Neural cell (in vitro differentiated cells): ENCODE measurements around the gene SAG.

Experiments
- EP300 ChIP-seq: fragments of 450-650 bp; conservative IDR thresholded peaks from 2 replicates; pipeline ENCODE4 v1.6.1; 2014; ENCODE audit warnings: antibody characterized with exemption, mild to moderate bottlenecking, moderate library complexity; ENCODE audit not compliant: poor library complexity, severe bottlenecking
- EZH2 ChIP-seq: fragments of 200-600, 300-800 bp; shearing (Covaris generic), sonication (generic); IDR thresholded peaks from 2 replicates; pipeline ENCODE4 v1.6.1; 2014; ENCODE audit warnings: antibody characterized with exemption, low read length, borderline replicate concordance, mild to moderate bottlenecking; ENCODE audit not compliant: insufficient read depth, poor library complexity, severe bottlenecking
- MXI1 ChIP-seq: fragments of 450-650 bp; conservative IDR thresholded peaks from 2 replicates; pipeline ENCODE4 v1.6.1; 2014; ENCODE audit warnings: antibody characterized with exemption, mild to moderate bottlenecking; ENCODE audit not compliant: poor library complexity, severe bottlenecking
- POLR2AphosphoS5 ChIP-seq: IDR thresholded peaks from 2 replicates; pipeline ENCODE4 v1.6.1; 2012
- RAD21 ChIP-seq: fragments of 450-650 bp; conservative IDR thresholded peaks from 2 replicates; pipeline ENCODE4 v1.6.1; 2014; ENCODE audit warnings: antibody characterized with exemption, mild to moderate bottlenecking, moderate library complexity
- SMC3 ChIP-seq: fragments of 450-650 bp; conservative IDR thresholded peaks from 2 replicates; pipeline ENCODE4 v1.6.1; 2014; ENCODE audit warnings: antibody characterized with exemption, mild to moderate bottlenecking, moderate library complexity; ENCODE audit not compliant: poor library complexity
- TAF1 ChIP-seq: IDR thresholded peaks from 2 replicates; pipeline ENCODE4 v1.6.1; 2012; ENCODE audit warnings: low read depth
- TF ChIP-seq, protein P1 (sequence below): fragments of 450-650 bp; IDR thresholded peaks from 2 replicates; pipeline ENCODE4 v1.5.1; 2014; ENCODE audit warnings: antibody characterized with exemption, mild to moderate bottlenecking, moderate library complexity; ENCODE audit not compliant: poor library complexity, severe bottlenecking
- TF ChIP-seq, protein P2 (sequence below): IDR thresholded peaks from 2 replicates; pipeline ENCODE4 v1.6.1; 2012; ENCODE audit warnings: borderline replicate concordance

DNA sequence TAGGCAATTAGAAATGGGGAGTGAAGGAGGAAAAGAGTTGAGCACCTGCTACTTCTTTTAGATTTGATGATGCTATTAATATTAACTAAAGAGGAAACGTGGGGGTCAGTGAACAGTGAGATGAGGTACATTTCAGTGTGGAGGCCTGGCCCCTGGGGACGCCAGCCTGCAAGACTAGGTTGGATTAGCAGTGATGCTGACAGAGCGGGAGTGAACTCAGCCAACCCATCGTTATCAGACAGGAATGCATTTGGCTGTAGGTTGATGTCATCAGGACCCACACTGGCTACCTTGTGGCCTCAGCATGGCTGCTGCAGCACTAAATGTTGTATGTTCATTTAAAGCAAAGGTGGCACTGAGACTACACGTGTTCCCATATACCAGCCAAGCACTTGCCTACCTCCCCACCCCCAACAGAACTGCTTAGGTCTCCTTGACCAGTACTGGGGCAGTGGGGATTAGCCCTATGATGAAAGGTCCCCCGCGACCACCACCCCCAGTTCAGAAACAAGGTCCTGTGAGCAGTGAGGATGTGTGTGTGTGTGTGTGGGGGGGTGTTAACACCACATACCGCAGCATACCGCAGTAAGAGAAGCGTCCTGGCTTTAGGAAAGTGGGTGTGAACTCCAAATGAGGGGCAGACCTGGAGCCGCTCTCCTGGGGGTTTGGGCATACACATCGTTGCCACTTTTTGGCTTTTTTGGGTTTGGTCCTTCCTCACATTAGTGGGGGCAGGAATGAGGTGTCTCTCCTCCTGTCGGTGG lies 72.7 kb downstream of the SAG start:
- TF ChIP-seq, protein P1, sequence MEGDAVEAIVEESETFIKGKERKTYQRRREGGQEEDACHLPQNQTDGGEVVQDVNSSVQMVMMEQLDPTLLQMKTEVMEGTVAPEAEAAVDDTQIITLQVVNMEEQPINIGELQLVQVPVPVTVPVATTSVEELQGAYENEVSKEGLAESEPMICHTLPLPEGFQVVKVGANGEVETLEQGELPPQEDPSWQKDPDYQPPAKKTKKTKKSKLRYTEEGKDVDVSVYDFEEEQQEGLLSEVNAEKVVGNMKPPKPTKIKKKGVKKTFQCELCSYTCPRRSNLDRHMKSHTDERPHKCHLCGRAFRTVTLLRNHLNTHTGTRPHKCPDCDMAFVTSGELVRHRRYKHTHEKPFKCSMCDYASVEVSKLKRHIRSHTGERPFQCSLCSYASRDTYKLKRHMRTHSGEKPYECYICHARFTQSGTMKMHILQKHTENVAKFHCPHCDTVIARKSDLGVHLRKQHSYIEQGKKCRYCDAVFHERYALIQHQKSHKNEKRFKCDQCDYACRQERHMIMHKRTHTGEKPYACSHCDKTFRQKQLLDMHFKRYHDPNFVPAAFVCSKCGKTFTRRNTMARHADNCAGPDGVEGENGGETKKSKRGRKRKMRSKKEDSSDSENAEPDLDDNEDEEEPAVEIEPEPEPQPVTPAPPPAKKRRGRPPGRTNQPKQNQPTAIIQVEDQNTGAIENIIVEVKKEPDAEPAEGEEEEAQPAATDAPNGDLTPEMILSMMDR = no peak
- no peak for TF ChIP-seq EZH2
- no peak for TF ChIP-seq POLR2AphosphoS5
- no peak for TF ChIP-seq SMC3
- no peak for TF ChIP-seq RAD21
- TF ChIP-seq EP300 = no peak
- no peak for TF ChIP-seq TAF1
- TF ChIP-seq, protein P2, sequence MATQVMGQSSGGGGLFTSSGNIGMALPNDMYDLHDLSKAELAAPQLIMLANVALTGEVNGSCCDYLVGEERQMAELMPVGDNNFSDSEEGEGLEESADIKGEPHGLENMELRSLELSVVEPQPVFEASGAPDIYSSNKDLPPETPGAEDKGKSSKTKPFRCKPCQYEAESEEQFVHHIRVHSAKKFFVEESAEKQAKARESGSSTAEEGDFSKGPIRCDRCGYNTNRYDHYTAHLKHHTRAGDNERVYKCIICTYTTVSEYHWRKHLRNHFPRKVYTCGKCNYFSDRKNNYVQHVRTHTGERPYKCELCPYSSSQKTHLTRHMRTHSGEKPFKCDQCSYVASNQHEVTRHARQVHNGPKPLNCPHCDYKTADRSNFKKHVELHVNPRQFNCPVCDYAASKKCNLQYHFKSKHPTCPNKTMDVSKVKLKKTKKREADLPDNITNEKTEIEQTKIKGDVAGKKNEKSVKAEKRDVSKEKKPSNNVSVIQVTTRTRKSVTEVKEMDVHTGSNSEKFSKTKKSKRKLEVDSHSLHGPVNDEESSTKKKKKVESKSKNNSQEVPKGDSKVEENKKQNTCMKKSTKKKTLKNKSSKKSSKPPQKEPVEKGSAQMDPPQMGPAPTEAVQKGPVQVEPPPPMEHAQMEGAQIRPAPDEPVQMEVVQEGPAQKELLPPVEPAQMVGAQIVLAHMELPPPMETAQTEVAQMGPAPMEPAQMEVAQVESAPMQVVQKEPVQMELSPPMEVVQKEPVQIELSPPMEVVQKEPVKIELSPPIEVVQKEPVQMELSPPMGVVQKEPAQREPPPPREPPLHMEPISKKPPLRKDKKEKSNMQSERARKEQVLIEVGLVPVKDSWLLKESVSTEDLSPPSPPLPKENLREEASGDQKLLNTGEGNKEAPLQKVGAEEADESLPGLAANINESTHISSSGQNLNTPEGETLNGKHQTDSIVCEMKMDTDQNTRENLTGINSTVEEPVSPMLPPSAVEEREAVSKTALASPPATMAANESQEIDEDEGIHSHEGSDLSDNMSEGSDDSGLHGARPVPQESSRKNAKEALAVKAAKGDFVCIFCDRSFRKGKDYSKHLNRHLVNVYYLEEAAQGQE = no peak
- no peak for TF ChIP-seq MXI1
